Stimulated activated CD8-positive, alpha-beta memory T cell treated with anti-CD3 and anti-CD28 coated beads, Interleukin-2, amount 100 ng/mL, for 48 hours (primary cell): ENCODE results near the gene GNG10.
"Not testable (repeated sequence)": the region's sequence is repeated elsewhere in the genome, so short reads cannot be mapped to it uniquely, and the experiment has no call there.

Experiments
- DNase-seq, 2 donors: peaks; one replicate each; pipeline ENCODE4 v3.0.0-alpha.2; 2020; ENCODE audit warnings: low read depth in 2 of 2

The GNG10 gene

DNA sequence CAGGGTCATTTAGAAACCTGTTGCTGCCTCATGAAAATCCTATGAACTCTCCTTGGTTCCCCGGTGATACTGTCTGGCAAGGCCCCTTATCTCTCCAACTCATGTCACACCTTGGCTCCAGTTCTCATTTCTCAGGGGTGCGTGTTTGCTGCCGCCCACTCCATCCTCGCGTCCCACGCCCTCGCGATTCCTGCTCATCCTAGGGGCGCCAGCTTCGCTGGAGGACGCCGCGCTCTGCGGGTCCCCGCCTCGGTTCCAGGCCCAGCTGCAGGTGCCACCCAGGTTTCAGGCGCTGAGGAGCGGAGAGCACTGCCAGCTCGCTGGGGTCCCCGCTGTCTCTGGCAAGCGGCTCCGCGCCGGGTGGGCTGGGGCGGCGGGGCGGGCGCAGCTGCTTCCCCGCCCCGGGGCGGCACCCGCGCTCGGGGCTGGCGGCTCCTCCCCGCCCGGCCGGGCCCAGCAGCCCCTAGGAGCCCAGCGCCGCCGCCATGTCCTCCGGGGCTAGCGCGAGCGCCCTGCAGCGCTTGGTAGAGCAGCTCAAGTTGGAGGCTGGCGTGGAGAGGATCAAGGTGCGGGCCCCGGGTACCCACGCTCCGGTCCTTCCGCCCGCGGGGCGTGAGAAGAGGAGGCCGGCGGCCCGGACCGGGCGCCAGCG is at the start of gene GNG10:
GNG10 (plus strand) TSS at position 456 of the 652 bp plus-strand sequence; CDS start at position 486, 30 bp downstream.
- DNase-seq = peak; percentile 52 to 67

DNA sequence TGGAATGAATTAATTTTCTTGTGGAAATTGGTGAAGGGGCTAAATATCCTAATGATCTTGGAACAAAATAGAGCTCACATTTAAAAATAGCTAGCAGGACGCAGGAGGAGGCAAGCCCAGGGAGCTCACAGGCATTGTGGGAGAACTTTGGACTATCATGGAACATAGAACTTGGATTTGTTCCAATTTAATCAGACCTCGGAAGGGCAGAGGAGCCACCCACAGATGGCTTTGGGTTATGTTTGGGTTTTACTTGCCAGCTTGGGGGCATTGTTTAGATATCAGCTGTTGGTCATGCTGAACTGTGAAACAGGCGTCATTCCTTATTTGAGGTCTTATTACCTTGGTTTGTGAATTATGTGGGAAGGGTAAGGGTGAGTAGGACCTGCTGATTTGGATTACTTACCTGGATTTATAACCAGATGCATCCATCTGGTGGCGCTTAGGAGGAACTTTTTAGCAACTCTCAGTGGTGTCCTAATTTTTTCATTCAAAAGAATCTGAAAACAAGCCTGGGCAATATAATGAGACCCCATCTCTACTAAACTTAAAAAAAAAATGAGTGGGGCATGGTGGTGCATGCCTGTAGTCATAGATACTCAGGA is 47.9 kb upstream of the GNG10 start:
- no peak for DNase-seq

DNA sequence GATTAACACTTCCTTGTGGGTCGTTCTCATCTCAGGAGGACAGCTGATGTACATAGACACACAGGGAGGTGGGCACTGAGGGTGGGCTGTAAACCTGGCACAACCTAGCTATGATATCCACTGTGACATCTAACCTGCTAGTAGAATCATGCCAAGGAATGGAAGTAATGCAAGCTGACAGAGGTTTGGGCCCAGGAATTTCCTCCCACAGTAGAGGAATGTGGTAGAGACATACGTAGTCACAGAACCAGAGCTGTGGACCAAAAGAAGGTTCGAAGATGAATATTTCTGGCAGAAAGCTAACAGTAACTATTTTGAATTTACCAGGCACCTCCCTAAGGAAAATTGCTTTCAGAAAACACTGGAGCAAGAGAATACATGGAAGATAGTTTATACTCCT is 45.5 kb upstream of the GNG10 start:
- no peak for DNase-seq

DNA sequence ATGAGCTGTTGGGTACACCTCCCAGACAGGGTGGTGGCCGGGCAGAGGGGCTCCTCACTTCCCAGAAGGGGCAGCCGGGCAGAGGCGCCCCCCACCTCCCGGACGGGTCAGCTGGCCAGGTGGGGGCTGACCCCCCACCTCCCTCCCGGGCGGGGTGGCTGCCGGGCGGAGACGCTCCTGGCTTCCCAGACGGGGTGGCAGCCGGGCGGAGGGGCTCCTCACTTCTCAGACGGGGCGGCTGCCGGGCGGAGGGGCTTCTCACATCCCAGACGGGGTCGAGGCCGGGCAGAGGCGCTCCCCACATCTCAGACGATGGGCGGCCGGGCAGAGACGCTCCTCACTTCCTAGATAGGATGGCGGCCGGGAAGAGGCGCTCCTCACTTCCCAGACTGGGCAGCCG is 44.1 kb upstream of the GNG10 start:
- not testable (repeated sequence) for DNase-seq

DNA sequence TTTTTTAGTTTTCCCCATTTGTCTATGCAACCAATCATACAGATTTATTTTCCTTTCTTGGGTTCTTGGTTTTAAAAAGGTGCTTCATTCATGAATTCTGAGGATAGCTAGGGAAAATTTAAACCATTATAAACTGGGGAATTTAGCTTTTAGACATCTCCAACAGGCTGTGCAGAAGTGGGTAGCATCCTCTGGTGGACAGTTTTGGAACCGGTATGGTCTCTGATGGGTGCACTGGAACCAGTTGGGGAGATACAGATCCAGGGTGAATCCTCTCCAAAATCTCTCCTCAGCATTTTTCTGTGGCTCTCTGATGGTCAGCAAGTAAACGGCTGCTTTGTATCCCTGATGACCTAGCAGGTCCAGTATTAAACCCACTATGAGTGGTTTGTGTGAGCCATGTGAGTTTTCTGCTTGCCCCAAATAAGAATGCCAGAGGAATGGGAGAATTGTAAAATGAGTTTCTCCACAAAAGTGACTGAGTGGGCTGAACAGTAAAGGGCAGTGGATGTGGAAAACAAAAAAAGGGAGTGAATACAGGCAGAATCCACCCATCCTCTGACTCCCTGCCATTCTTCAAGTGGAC is 39.4 kb upstream of the GNG10 start:
- no peak for DNase-seq

DNA sequence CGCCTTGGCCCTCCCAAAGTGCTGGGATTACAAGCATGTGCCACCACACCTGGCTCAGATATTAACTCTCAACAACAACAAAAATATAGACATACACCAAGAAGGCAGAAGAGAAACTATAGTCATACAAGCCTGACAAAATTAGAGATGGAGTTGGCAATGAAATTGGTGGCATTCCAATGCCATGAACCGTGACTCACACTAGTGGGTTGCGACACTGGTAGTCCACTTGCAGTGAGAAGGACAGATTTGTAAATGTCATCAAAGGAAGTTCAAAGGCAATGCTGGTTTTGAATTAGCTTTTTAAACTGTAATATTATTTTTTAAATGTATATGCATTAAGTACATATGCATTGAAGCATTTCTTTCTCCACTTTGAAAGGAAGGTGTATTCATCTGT is 38.8 kb upstream of the GNG10 start:
- no peak for DNase-seq

DNA sequence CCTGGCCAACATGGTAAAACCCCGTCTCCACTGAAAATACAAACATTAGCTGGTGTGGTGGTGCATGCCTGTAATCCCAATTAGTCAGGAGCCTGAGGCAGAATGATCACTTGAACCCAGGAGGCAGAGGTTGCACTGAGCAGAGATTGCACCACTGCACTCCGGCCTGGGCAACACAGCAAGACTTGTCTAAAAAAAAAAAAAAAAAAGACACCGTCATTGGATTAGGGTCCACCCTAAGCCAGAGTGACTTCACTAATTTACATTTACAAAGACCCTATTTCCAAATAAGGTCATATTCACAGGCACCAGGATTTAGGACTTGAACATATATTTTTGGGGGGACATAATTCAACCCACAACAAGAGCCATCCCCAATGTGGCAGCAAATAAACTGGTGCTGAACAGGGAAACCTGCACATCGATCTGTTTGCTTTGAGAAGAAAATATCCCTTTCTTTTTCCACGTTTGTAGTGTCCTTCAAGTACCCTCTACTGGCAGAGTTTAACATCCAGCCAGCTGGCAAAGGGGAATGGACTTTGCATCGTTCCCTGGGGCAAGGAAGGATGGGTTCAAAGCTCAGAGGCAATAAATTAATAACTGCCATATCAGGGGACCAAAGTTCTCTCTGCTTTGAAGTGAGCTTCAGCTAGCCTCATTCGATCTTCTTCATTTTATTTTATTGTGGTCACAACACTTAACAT is 34.0 kb upstream of the GNG10 start:
- no peak for DNase-seq

DNA sequence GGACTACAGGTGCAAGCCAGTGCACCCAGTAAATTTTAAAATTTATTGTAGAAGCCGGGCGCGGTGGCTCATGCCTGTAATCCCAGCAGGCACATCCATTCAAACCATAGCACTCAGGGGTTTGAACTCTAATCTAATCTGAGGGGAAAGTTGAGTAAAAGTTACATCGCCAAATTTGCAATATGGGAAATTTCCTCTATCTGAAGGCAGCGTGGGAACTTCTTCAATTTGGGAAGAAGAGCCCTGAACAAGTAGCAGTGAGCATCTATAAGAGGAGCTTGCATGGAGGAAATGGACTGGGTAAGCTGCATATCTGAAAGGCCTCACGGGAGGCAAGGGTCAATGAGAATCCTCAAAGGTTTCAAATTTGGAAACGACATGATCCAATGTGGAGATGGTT is 33.0 kb upstream of the GNG10 start:
- no peak for DNase-seq

DNA sequence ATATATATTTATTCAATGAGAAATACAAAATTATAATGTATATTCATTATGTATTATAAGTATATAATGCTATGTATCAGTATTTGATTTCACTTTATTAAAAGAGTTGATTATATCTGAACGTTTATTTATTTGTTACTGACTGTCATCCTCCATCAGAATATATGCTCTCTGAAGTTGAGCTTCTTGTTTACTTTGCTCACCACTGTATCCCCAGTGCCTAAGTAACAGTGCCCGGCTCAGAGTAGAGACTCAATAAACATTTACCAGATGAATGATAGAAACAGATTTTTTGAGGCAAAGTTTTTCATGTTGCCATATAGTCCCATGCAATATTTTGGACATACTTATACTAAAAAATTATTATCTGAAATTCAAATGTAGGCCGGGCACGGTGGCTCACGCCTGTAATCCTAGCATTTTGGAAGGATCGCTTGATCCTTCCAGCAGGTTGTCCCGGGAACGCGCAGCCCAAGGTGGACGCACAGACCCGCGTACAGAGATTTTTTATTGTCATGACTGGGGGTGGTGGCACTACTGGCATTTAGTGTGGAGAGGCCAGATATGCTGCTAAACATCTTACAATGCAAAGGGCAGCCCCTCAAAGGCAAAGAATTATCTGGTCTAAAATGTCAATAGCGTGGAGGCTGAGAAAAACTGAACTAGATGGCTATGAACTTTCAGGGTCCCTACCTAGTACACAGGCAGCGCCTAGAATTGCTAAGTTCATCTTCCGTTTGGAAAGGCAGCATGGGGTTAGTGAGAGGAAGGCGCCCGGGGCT is 31.0 kb upstream of the GNG10 start:
- DNase-seq = no peak

DNA sequence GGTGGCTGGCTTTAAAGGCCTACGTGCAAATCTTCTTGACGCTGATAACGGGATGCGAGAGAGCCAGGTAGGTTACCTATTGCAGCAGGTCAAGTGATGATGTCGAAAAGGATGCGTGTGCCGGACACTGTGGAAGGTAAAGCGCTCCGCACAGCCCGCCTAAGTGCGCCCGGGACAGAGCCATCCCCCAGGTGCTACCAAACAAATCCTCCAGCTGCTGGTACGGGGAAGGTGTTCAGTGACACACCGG is 30.5 kb upstream of the GNG10 start:
- no peak for DNase-seq

DNA sequence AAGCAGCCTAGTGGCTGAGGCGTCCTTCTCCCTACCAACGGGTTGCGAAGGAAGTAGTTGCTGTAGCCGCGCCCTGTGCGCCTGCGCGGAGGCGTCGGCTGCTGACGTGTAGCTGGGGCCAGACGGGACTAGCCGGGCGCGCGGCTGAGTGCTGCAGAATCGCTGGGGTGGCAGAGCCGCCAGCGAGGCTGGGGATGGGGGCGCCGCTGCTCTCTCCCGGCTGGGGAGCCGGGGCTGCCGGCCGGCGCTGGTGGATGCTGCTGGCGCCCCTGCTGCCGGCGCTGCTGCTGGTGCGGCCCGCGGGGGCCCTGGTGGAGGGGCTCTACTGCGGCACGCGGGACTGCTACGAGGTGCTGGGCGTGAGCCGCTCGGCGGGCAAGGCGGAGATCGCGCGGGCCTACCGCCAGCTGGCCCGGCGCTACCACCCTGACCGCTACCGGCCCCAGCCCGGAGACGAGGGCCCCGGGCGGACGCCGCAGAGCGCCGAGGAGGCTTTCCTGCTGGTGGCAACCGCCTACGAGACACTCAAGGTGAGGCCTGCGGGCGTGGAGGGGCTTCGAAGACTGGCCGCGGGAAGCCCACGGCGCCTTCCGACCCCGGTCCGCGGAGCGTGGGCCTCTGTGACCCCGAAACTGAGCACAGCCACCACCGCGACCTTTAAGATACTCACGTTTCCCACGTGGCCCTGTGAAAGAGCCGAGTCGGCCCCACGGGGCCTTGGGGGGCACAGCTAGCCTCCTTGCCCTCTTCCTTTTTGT is 30.0 kb upstream of the GNG10 start, which contains the start of gene DNAJC25:
DNAJC25 (plus strand) TSS at position 121 of the 758 bp plus-strand sequence; CDS start at position 195, 74 bp downstream.
- peak; percentile 93 to 94 for DNase-seq

DNA sequence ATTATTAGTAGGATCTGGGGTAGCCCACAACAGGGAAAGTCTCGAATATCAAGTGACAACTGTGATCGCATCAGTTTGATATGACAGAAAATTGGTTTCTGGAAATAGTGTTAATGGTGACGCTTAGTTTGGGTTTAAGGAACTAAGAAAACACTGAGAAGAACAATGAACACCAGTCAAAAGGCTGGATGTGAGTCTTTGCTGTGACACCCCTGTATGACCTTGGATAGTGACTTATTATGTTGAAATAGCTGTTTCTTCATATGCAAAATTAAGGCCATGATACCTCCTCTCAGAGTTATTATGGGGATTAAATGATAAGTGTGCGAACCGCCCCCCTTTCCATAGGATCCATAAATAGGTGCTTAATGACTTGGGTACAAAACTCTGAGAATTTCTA is 29.3 kb upstream of the GNG10 start:
- DNase-seq = no peak

DNA sequence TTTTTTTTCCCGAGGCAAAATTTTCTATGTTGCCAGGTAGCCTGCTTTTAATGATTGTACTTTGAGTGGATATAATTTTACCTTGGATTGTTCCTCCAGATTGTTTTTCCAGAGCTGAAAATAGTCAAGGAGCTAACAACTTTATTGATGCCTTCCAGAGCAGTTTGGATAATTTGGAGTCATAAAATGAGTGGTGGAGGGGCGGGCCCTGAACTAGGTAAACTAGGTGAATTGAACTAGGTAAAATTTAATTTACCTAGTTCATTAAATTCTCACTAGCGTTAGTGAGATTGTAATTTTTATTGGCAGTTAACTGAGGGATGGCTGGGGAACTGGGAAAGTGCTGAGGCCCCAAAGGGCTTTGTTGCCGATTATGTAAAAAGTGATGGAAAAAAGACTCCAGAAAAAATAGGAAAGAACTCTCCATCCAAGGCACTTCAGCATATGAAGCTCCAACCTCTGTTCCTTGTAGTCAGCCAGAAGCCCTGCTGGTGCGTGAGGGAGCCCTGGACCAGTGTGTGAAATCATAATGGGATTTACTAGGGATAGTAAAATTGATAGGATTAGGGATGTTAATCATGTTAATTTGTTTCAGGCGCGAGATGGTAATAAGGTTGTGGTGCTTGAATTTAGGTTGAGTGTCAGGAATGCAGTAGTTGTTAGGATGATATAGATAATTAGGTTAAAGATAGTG is 28.6 kb upstream of the GNG10 start:
- DNase-seq = no peak

DNA sequence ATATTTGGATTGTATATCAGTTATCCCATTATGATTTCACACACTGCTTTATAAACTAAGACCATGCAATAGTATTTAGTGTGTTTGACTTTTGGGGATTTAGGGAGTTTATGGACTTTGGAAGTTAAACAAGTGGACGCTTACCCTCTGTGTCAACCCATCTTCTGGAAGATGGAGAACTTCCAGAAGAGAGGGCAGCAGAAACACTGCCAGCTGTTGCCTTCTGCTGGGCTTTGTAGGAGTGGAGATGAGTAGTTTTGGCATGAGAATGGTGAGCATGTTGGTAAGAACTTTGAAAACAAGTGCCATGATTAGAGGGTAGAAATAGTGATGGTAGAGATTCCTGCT is 28.0 kb upstream of the GNG10 start:
- no peak for DNase-seq

DNA sequence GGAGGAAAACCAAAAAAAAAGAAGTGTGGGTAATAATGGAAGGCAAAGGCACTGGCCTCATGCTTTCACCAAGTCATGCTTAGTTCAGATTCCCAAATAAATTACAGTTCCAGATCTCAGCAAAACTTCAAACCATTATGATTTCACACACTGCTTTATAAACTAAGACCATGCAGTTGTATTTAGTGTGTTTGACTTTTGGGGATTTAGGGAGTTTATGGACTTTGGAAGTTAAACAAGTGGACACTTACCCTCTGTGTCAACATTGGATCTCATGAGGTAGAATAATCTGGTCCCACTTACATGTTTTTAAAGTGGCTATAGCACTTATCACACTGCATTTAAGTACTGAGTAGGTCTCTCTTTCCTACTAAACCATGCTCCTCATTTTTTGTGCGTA is 26.5 kb upstream of the GNG10 start:
- DNase-seq = no peak

DNA sequence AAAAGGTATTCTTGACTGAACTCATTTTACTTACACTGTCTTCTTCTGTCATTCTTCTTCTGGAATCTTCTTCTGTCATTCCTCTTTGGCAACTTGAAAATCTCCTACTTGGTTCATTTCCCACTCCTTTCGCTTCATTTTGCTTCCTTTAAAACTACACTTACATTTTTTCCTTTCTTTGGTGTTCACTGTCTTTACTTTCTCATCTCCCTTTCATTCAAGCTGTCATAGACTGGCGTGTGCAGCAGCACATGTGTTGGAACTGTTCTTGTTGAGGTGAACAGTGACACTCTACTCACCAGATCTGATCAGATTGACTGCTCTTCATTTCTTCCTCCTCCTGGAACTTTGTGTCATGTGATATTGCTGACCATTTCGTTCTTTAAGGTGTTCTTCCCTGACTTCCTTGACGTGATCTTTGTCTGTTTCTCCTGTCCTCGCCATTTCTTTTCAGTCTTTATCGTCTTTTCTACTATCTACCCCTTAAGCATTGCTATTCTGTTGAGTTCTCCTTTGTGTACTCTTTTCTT is 23.9 kb upstream of the GNG10 start:
- no peak for DNase-seq

DNA sequence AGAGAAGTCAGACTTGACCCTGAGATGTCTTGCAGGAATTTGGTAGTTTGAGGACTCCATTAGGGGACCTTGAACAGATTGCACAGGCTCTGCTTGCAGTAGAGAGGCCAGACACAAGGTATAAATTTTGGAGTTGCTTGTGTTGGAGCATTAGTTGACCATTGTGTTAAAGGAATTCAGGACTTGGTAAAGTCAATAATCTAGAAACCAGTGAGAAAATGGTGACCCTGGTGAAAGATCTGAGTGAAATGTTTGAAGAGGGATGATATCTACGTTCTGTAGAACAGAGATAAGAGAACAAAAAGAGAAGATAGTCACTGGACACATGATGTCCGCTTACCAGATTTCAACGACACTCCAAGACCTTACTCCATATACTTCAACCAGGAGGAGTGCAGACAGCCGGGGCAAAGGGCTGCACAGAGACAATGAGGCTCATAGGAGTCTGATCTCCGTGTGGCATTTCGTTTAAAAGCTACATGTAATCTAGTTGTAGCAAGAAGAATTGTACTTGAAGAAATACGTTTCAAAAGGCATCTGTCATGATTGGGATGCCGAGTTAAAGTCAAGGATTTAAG is 17.1 kb upstream of the GNG10 start:
- no peak for DNase-seq

DNA sequence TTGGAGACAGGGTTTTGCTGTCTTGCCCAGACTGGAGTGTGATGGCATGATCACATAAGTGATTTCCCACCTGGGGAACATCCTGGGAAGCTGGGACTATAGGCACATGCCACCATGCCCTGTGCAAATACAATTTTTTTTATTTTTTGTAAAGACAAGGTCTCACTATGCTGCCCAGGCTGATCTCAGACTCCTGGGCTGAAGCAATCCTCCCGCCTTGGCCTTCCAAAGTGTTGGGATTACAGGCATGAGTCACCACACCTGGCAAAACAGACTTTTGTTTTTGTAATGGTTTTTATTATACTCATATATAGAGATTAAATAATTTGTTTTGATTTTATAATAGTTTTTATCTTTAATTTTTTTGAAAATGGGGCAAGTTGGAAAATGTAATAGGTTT is 15.6 kb upstream of the GNG10 start:
- DNase-seq = no peak

DNA sequence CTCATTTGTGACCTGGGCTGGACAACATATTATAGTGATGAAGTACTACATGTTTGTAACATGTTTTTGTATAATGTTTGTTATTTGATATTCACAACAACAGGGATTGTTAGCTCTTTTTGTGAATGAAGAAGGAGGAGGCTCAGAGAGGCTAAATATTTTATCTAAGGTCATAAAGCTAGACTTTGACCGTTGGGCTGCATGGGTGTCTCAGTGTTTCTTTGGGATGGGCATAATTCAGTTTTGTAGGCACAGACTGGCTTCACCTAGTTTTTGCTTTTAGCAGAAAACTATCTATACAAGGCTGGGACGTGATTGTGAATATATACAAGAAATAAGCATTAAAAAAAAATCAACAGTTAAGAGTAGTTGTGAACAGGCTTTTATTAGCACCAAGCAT is 15.0 kb upstream of the GNG10 start:
- DNase-seq = no peak

DNA sequence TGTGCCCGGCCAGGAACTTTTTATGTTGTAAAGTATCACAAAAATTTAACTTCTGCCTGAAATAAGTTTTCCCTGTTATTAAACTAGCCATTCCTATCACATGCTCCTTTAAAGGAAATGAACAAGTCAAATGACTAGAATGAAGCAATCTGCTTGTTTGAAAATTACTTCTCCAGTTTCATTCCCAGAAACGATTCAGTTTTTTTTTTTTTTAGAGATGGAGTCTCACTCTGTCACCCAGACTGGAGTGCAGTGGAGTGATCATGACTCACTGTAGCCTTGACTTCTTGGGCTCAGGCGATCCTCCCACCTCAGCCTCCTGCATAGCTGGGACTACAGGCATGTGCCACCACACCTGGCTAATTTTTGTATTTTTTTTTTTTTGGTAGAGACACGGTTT is 13.3 kb upstream of the GNG10 start:
- no peak for DNase-seq
